ENCODE data around the gene WWP2. TPM values are rescaled to one million over a fixed set of nuclear protein-coding genes. Genes with fewer than 3 reads are reported as not detected.
"Not testable (repeated sequence)": the region's sequence is repeated elsewhere in the genome, so short reads cannot be mapped to it uniquely, and the experiment has no call there.

WWP2 gene
- total RNA-seq, 1 experiment from 2014 or later, result 47.5 TPM

GRCh38 chr16:69779724-69780123, 17.6 kb downstream of the WWP2 start:
- CTCF ChIA-PET, result no interaction called here
- H3K9me3 Mint-ChIP-seq (ENCODE audit: low read depth, unreplicated experiment), result peaks cover 6% of the 10 kb centered on the region
- no peak for DNase-seq
- no peaks in the 10 kb centered on the region for H3K36me3 Mint-ChIP-seq (ENCODE audit: insufficient read depth, unreplicated experiment)
- H3K4me1 Mint-ChIP-seq (ENCODE audit: low read depth, unreplicated experiment), result no peaks in the 10 kb centered on the region
- H3K4me3 Mint-ChIP-seq (ENCODE audit: low read depth, unreplicated experiment), result no peak overlapping the region
- BruUV-seq (replicated peaks), result no TSS peak
- intact Hi-C loops (cut with micrococcal nuclease; ENCODE audit: unreplicated experiment), result loop anchor here (1.0 kb wide), 1 partner anchor 8 kb away; no protein-coding TSS in a partner anchor
- H3K27me3 Mint-ChIP-seq (ENCODE audit: unreplicated experiment), result no peaks in the 10 kb centered on the region
- no peak for TF ChIP-seq CTCF (IDR thresholded peaks at IDR 0.05; ENCODE audit: unreplicated experiment)
- H3K27ac Mint-ChIP-seq (ENCODE audit: unreplicated experiment), result no peak overlapping the region

- no peak overlapping the region for H3K27ac Mint-ChIP-seq (ENCODE audit: unreplicated experiment)
- no peaks in the 10 kb centered on the region for H3K36me3 Mint-ChIP-seq (ENCODE audit: insufficient read depth, unreplicated experiment)
- no TSS peak for BruUV-seq (replicated peaks)
- CTCF ChIA-PET, result no interaction called here
- DNase-seq, result no peak
- no peak for TF ChIP-seq CTCF (IDR thresholded peaks at IDR 0.05; ENCODE audit: unreplicated experiment)
- no peaks in the 10 kb centered on the region for H3K9me3 Mint-ChIP-seq (ENCODE audit: low read depth, unreplicated experiment)
- intact Hi-C loops (cut with micrococcal nuclease; ENCODE audit: unreplicated experiment), result no loop called here
- no peaks in the 10 kb centered on the region for H3K4me1 Mint-ChIP-seq (ENCODE audit: low read depth, unreplicated experiment)
- no peaks in the 10 kb centered on the region for H3K27me3 Mint-ChIP-seq (ENCODE audit: unreplicated experiment)
- H3K4me3 Mint-ChIP-seq (ENCODE audit: low read depth, unreplicated experiment), result no peak overlapping the region
Observed at GRCh38 chr16:69781118-69781517, 19.0 kb downstream of the WWP2 start.

GRCh38 chr16:69784586-69784985, 22.5 kb downstream of the WWP2 start:
- no TSS peak for BruUV-seq (replicated peaks)

DNA sequence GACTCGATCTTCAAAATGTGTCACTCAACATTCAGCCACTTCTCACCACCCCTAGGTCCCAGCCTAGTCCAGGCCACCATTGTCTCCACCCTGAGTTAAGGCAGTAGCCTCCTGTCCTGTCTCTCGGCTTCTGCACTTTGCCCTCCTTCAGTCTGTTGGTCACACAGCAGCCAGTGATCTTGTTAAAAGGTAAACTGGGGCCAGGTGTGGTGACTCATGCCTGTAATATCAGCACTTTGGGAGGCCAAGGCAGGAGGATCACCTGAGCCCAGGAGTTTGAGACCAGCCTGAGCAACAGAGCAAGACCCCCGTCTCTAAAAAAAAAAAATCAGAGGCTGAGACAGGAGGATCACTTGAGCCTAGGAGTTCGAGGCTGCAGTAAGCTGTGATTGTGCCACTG, 25.8 kb downstream of the WWP2 start:
- H3K27me3 Mint-ChIP-seq (ENCODE audit: unreplicated experiment), result no peaks in the 10 kb centered on the region
- TF ChIP-seq CTCF (IDR thresholded peaks at IDR 0.05; ENCODE audit: unreplicated experiment), result no peak
- CTCF ChIA-PET, result interaction anchor here (0.7 kb wide), 1 partner anchor 155 kb away, joined by 3 read pairs; no protein-coding TSS in a partner anchor
- no peak overlapping the region for H3K4me3 Mint-ChIP-seq (ENCODE audit: low read depth, unreplicated experiment)
- H3K36me3 Mint-ChIP-seq (ENCODE audit: insufficient read depth, unreplicated experiment), result peaks cover 11% of the 10 kb centered on the region
- intact Hi-C loops (cut with micrococcal nuclease; ENCODE audit: unreplicated experiment), result loop anchor here (1.0 kb wide), 1 partner anchor 9 kb away; no protein-coding TSS in a partner anchor
- DNase-seq, result no peak
- peak overlapping the region; percentile 27 for H3K27ac Mint-ChIP-seq (ENCODE audit: unreplicated experiment)
- peaks cover 15% of the 10 kb centered on the region for H3K4me1 Mint-ChIP-seq (ENCODE audit: low read depth, unreplicated experiment)
- H3K9me3 Mint-ChIP-seq (ENCODE audit: low read depth, unreplicated experiment), result no peaks in the 10 kb centered on the region
- BruUV-seq (replicated peaks), result no TSS peak

More at GRCh38 chr16:69784586-69784985, 22.5 kb downstream of the WWP2 start:
- Mint-ChIP-seq H3K36me3 (ENCODE audit: insufficient read depth, unreplicated experiment) (peaks cover 11% of the 10 kb centered on the region), H3K27ac (ENCODE audit: unreplicated experiment) (no peak overlapping the region), H3K4me3 (ENCODE audit: low read depth, unreplicated experiment) (no peak overlapping the region), H3K27me3 (ENCODE audit: unreplicated experiment) (no peaks in the 10 kb centered on the region), H3K9me3 (ENCODE audit: low read depth, unreplicated experiment) (no peaks in the 10 kb centered on the region), H3K4me1 (ENCODE audit: low read depth, unreplicated experiment) (peaks cover 15% of the 10 kb centered on the region)
- no peak for TF ChIP-seq CTCF (IDR thresholded peaks at IDR 0.05; ENCODE audit: unreplicated experiment)
- CTCF ChIA-PET, result interaction anchor here (0.7 kb wide), 1 partner anchor 81 kb away, joined by 3 read pairs; no protein-coding TSS in a partner anchor
- no peak for DNase-seq
- intact Hi-C loops (cut with micrococcal nuclease; ENCODE audit: unreplicated experiment), result no loop called here

DNA sequence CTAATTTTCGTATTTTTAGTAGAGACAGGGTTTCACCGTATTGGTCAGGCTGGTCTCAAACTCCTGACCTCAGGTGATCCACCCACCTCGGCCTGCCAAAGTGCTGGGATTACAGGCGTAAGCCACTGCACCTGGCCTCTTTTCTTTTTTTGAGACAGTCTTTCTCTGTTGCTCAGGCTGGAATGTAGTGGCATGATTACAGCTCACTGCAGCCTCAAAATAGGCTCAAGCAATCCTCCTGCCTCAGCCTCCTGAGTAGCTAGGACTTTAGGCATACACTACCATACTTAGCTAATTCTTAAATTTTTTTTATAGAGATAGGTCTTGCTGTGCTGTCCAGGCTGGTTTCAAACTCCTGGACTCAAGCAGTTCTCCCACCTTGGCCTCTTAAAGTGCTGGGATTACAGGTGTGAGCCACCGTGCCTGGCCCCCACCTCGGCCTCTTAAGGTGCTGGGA, 29.3 kb downstream of the WWP2 start:
- H3K27me3 Mint-ChIP-seq (ENCODE audit: unreplicated experiment); intact Hi-C loops (cut with micrococcal nuclease; ENCODE audit: unreplicated experiment); DNase-seq; BruUV-seq (replicated peaks); H3K4me3 Mint-ChIP-seq (ENCODE audit: low read depth, unreplicated experiment); H3K9me3 Mint-ChIP-seq (ENCODE audit: low read depth, unreplicated experiment); H3K27ac Mint-ChIP-seq (ENCODE audit: unreplicated experiment): not testable (repeated sequence)
- Mint-ChIP-seq H3K4me1 (ENCODE audit: low read depth, unreplicated experiment) (peaks cover 15% of the 10 kb centered on the region), H3K36me3 (ENCODE audit: insufficient read depth, unreplicated experiment) (peaks cover 17% of the 10 kb centered on the region)
- CTCF ChIA-PET, result interaction anchor here (0.6 kb wide), 1 partner anchor 13 kb away, joined by 3 read pairs; no protein-coding TSS in a partner anchor

All from Calu3 (cell line).